GM20431 (cell line): ENCODE measurements around the gene FEZF2.

ENCODE experiments used
- in situ Hi-C: fragments of 300-500 bp; cut with MseI, MboI; formaldehyde crosslinking; loops from one replicate; pipeline ENCODE4 v1.15.0; 2020; ENCODE audit warnings: low sequenced_read_pairs; ENCODE audit not compliant: unreplicated experiment

Gene FEZF2

GRCh38 chr3:62373215-62373614 lies at the start of gene FEZF2:
Gene FEZF2 (minus strand): TSS chr3:62373550. CDS start chr3:62372868, 682 bp downstream.
- in situ Hi-C loops, result no loop called here

GRCh38 chr3:62421207-62421606 lies 47.9 kb upstream of the FEZF2 start:
- in situ Hi-C loops, result no loop called here

DNA sequence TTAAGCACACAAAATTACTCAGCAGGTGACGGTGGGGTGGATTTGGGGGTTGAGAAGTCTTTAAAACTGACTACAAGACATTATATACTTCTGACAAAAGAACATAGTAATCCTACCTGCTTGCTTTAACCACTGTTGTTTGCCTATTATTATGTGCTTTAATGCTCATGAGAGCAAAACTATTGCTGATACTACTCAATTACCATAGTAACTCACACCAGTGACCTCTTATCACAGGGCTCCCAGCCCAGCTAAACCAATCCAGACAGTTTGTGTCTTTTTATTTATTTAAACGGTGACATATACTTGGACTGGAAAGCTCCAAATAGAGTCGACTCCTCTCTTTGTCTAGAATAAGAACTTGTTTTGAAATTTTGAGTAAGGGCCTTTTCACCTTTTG lies 42.8 kb upstream of the FEZF2 start:
- in situ Hi-C loops, result no loop called here

DNA sequence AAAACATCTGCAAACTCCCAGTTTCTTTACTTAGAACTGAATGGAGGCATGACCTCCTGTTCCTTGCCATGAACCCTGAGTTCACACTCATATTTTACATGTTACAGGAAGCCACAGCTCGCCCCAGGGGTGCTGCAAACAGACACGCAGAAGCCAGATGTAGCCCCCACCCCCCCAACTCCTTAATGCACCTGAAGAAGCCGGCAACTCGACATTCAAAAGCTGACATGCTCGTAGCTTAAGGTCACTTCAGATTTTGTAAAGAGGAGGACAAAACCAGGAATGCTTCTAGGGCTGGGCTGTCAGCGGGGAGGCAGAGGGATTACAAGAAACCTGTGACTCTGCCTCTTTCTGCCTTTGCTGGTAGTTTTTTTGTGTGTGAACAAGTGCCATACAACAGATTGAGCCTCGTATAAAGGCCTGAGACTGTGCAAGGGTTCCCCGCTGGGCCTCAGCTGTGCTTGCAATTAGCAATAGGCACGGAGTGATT lies 42.0 kb upstream of the FEZF2 start:
- in situ Hi-C loops, result no loop called here

DNA sequence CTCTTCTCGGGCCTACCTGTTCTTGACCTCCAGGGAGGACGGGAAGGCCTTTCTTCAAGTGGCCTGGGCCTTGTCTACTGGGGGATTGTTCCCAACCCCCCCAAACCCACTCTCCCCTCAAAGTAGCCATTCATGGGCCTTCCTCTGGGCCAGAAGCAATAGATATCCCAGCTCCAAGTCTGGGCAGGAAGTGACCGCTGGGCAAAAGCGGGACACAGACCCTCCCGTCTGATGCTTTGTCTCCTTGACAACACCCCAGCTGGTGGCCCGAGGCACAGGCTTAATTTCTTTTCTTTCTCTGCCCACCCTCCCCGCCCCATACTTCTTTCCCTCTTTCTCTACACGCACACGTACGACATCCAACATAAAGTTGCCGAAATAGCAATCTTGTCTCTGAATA lies 41.4 kb upstream of the FEZF2 start:
- in situ Hi-C loops, result no loop called here

DNA sequence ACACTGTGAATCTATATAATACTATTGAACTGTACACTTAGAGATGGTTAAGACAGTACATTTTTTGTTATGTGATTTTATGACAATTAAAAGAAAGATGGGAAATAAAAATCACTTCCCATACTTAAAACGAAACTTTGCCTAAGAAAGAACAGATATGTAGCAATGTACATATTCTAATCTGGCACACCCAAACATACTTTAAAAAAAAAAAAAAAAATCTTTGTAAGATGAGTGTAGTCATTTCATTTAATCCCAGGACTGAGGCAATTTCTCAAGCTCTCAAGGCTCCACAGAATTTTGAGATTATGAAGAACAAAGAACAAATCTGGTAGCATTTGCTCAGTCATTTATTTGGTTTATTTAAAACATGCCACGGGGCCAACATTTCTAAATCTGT lies 40.3 kb upstream of the FEZF2 start:
- in situ Hi-C loops, result no loop called here

GRCh38 chr3:62406945-62407344 lies 33.6 kb upstream of the FEZF2 start:
- in situ Hi-C loops, result no loop called here

- in situ Hi-C loops, result no loop called here
Measured at GRCh38 chr3:62405566-62405965, 32.2 kb upstream of the FEZF2 start.

DNA sequence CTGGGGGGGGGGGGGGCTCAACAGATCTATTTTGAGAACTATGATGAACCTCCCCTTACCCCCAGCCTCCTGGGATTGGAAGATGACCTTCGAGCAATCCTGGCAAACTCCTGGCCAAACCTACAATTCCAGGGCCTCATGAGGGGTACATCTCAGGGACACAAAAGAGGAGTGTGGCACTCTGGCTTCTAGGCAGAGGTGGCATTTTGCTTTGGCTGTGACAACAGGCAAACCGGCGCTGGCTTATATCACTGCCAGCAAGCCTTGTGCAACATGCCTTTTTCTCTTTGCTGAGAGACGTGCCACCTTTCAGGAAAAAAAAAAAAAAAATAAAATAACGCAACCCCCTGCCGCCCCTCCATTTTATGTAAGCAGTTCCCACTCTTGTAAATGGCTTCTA lies 31.8 kb upstream of the FEZF2 start:
- in situ Hi-C loops, result no loop called here

DNA sequence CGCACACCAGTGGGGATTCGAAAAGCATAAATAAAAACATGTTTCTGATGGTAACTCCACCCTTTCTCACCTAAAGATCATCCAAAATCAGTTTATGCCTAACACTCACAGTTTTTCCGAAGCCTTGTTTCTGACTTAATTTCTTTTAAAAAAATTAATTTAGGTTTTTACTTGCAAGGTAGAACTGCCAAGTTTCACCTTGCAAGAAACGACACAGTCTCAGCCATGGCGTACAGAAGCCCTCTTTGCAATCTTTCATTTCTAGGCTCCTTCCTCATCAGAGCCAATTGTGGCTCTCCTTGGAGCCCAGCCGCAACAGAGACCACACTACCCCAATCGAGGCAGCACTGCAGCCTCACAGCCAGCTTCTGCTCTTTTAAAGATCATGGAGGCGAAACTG lies 31.0 kb upstream of the FEZF2 start:
- in situ Hi-C loops, result no loop called here

DNA sequence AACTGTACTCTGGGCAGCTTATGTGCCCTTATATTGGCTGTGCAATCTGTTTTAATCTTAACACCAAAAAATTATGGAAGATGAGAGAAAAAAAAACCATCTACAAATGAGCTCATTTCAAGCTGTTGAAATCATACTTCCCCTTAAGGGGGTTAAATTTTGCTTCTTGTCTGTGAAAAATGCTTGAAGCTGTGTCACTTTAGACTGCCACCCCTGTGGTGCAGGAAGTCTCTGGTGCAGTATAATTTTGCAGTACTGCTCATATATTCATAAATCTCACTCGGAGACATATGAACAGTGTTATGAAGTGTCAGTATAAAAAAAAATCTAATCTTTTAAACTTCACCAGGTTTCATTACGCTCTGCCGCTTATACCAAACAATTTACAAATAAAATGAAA lies 30.4 kb upstream of the FEZF2 start:
- in situ Hi-C loops, result no loop called here

GRCh38 chr3:62392626-62393292 lies 19.4 kb upstream of the FEZF2 start:
- in situ Hi-C loops, result no loop called here

DNA sequence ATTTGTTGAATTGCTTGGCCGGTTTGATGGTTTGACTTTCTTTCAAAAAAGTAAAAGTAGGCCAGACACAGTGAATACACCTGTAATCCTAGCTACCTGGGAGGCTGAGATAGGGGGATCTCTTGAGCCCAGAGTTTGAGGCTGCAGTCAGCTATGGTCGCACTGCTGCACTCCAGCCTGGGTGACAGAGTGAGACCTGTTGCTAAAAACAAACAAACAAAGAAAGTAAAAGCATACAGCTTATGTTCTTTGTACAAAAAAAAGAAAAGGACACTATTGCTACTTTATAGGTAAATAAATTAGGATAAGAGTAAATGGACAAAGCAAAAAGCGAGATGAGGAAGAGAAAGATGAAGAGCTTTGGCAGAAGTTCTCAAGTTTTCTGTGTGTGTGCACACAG lies 13.9 kb upstream of the FEZF2 start:
- in situ Hi-C loops, result no loop called here

- in situ Hi-C loops, result no loop called here
Measured at GRCh38 chr3:62379321-62379798, 6.0 kb upstream of the FEZF2 start.

- in situ Hi-C loops, result no loop called here
Measured at GRCh38 chr3:62378921-62379320, 5.6 kb upstream of the FEZF2 start.

GRCh38 chr3:62378311-62378789 lies 5.0 kb upstream of the FEZF2 start:
- in situ Hi-C loops, result no loop called here

DNA sequence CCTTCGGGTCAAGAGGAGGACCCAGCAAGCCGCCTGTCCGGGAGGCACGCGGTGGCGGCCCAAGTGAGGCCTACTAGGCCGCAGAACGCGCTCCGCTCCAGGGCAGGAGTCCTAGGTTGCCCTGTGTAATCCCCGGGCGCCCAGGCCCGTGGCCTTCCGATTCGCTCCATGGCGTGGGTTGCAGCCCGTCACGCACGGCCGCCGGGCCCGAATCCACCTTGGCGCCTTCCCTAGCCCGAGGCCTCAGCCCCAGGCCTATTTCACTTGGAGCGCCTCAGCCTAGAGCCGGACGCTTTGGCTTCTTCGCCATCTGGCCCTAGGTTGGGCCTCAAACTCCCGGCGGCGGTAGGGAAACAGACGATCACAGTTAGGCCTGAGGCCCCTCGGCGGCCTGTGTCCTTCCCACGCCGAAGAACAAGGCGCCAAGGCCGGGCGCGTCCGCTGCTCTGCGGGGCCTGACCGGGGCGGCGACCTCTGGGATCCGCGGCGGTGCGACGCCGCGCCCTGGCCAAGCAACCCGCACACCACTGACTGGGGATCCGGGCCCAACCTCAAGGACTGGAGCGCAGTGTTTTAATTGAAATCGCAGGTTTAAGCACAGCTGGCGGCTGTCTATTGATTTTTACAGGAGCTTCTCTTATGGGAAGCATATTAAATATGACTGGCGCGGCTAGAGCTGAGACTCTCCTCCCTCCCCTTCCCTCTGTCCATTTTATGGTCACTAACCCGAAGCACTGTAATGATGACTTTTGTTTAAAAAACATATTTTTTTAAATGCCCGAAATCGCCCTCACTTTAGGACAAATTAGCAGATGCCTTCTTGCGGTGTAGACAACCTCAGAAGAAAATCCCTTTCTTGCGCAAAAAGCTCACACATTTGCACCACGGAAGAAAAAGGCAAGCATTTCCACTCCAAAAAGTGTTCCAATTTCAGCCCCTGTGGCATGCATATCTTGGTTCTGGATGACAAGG lies 3.8 kb upstream of the FEZF2 start:
- in situ Hi-C loops, result no loop called here

DNA sequence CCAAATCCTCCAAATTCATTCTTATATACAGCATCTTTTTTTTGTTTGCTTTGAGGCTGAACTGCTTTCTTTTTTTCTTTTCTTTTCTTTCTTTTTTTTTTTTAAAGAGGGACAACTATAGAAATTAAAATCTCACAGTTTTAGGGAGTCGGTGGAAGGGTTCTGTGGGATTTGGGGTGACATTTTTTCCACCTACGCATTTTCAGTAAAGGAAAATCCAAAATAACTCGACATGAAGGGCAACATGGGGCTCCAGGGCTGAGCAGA lies 3.0 kb upstream of the FEZF2 start:
- in situ Hi-C loops, result no loop called here

DNA sequence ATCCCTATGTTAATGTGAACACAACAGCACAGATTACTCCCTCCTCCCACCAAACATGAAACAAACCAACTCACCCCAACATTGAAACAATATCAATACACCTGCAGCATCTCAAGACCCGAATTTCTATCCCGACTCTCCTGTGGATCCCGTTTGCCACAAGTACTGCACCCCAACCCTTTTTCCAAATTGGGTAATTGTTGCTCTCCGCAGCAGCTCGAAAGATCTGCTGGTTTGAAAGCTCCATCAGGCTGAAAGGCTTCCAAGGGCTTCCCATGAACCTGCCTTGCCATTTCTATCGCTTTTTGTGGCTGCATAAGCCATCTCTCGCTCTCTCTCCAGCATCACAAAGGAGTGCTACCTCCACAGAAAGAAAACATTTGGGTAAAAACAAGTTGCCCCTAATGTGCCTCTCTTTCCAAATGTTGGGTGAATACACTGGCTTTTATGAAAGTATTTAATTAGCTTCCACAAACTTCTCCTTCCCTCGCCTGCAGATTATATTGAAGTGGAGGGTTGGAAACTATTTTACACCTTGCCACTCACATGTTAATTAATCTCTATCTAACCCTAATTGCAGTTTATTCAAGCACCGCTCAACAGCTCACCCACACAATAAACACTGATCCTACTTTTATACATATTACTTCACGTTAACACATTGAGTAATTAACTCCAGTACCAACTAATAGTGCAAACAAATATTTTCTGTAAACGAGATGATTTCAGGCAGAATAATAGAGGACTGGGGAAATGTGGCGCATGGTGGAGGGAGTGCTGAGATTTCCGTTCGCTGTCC lies 2.5 kb upstream of the FEZF2 start:
- in situ Hi-C loops, result no loop called here
